Parathyroid adenoma (tissue), 2 donors: Measurements from ENCODE around the gene PADI6.

Source experiments
- H2AFZ ChIP-seq: fragments of 300-600 bp; sonication (generic); one replicate; pipeline ENCODE4 v1.7.0; 2017; ENCODE audit warnings: antibody characterized with exemption, mild to moderate bottlenecking
- H3K27ac ChIP-seq: fragments of 300-600 bp; sonication (generic); one replicate; pipeline ENCODE4 v1.7.0; 2017
- H3K27me3 ChIP-seq: fragments of 300-600 bp; sonication (generic); one replicate; pipeline ENCODE4 v1.7.0; 2017; ENCODE audit warnings: low read length; ENCODE audit not compliant: control insufficient read depth, insufficient read depth
- H3K36me3 ChIP-seq: fragments of 300-600 bp; sonication (generic); one replicate; pipeline ENCODE4 v1.7.0; 2017; ENCODE audit warnings: low read length; ENCODE audit not compliant: control insufficient read depth, insufficient read depth
- H3K4me1 ChIP-seq: fragments of 300-600 bp; sonication (generic); one replicate; pipeline ENCODE4 v1.7.0; 2017; ENCODE audit warnings: control low read depth
- H3K4me2 ChIP-seq: fragments of 300-600 bp; sonication (generic); one replicate; pipeline ENCODE4 v1.7.0; 2017; ENCODE audit warnings: low read length
- H3K4me3 ChIP-seq: fragments of 300-600 bp; sonication (generic); one replicate; pipeline ENCODE4 v1.7.0; 2017; ENCODE audit warnings: low read depth, low read length
- H3K79me2 ChIP-seq: fragments of 300-600 bp; sonication (generic); one replicate; pipeline ENCODE4 v1.7.0; 2017; ENCODE audit warnings: control low read depth
- H3K9ac ChIP-seq: fragments of 300-600 bp; sonication (generic); one replicate; pipeline ENCODE4 v1.7.0; 2017; ENCODE audit warnings: mild to moderate bottlenecking
- H3K9me3 ChIP-seq: fragments of 300-600 bp; sonication (generic); one replicate; pipeline ENCODE4 v1.7.0; 2017; ENCODE audit warnings: low read length; ENCODE audit not compliant: control insufficient read depth
- TF ChIP-seq, protein P1 (sequence below): fragments of 300-600 bp; sonication (generic); IDR thresholded peaks from one replicate; pipeline ENCODE4 v1.7.0; 2017; ENCODE audit warnings: antibody characterized with exemption, mild to moderate bottlenecking
- donor health status: primary hyperparathyroidism.

The PADI6 gene

GRCh38 chr1:17356387-17357026 is 15.5 kb upstream of the PADI6 start:
- TF ChIP-seq, protein P1, sequence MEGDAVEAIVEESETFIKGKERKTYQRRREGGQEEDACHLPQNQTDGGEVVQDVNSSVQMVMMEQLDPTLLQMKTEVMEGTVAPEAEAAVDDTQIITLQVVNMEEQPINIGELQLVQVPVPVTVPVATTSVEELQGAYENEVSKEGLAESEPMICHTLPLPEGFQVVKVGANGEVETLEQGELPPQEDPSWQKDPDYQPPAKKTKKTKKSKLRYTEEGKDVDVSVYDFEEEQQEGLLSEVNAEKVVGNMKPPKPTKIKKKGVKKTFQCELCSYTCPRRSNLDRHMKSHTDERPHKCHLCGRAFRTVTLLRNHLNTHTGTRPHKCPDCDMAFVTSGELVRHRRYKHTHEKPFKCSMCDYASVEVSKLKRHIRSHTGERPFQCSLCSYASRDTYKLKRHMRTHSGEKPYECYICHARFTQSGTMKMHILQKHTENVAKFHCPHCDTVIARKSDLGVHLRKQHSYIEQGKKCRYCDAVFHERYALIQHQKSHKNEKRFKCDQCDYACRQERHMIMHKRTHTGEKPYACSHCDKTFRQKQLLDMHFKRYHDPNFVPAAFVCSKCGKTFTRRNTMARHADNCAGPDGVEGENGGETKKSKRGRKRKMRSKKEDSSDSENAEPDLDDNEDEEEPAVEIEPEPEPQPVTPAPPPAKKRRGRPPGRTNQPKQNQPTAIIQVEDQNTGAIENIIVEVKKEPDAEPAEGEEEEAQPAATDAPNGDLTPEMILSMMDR: no peak
- H3K4me3 ChIP-seq: no peak overlapping the region
- H3K27ac ChIP-seq: no peak overlapping the region
- H3K9me3 ChIP-seq: no peaks in the 10 kb centered on the region
- no peaks in the 10 kb centered on the region for H3K79me2 ChIP-seq
- H3K9ac ChIP-seq: no peak overlapping the region
- no peak overlapping the region for H3K4me2 ChIP-seq
- no peak overlapping the region for H2AFZ ChIP-seq
- H3K4me1 ChIP-seq: no peaks in the 10 kb centered on the region
- H3K27me3 ChIP-seq: no peaks in the 10 kb centered on the region
- no peaks in the 10 kb centered on the region for H3K36me3 ChIP-seq

- Histone ChIP-seq H3K27me3 (no peaks in the 10 kb centered on the region), H3K9me3 (no peaks in the 10 kb centered on the region), H2AFZ (no peak overlapping the region)
Observed at GRCh38 chr1:17358557-17358956, 13.4 kb upstream of the PADI6 start.

GRCh38 chr1:17359031-17359430 is 13.0 kb upstream of the PADI6 start:
- H3K4me2 ChIP-seq: no peak overlapping the region
- no peaks in the 10 kb centered on the region for H3K9me3 ChIP-seq
- TF ChIP-seq, protein P1: no peak
- H3K27me3 ChIP-seq: no peaks in the 10 kb centered on the region
- H3K36me3 ChIP-seq: no peaks in the 10 kb centered on the region
- H3K79me2 ChIP-seq: no peaks in the 10 kb centered on the region
- no peak overlapping the region for H3K27ac ChIP-seq
- no peak overlapping the region for H3K4me3 ChIP-seq
- no peak overlapping the region for H3K9ac ChIP-seq
- no peaks in the 10 kb centered on the region for H3K4me1 ChIP-seq
- no peak overlapping the region for H2AFZ ChIP-seq

More at GRCh38 chr1:17358557-17358956, 13.4 kb upstream of the PADI6 start:
- Histone ChIP-seq H3K36me3 (no peaks in the 10 kb centered on the region), H3K27ac (no peak overlapping the region), H3K4me3 (no peak overlapping the region), H3K4me1 (no peaks in the 10 kb centered on the region), H3K79me2 (no peaks in the 10 kb centered on the region), H3K9ac (no peak overlapping the region), H3K4me2 (no peak overlapping the region)
- TF ChIP-seq, protein P1: no peak

- no peak overlapping the region for H2AFZ ChIP-seq
- no peaks in the 10 kb centered on the region for H3K4me1 ChIP-seq
- H3K4me2 ChIP-seq: no peak overlapping the region
- no peaks in the 10 kb centered on the region for H3K27me3 ChIP-seq
- no peak overlapping the region for H3K4me3 ChIP-seq
- H3K27ac ChIP-seq: no peak overlapping the region
- TF ChIP-seq, protein P1: no peak
- no peaks in the 10 kb centered on the region for H3K9me3 ChIP-seq
- no peaks in the 10 kb centered on the region for H3K36me3 ChIP-seq
- H3K79me2 ChIP-seq: no peaks in the 10 kb centered on the region
- H3K9ac ChIP-seq: no peak overlapping the region
Observed at GRCh38 chr1:17359808-17360207, 12.2 kb upstream of the PADI6 start.
